Measurements from ENCODE around the gene ABCC8.

ABCC8 gene

GRCh38 chr11:17476317-17477083 lies at the start of gene ABCC8 (continued):
- TF ChIP-seq ZNF211 (tag by site-specific recombination; IDR thresholded peaks at IDR 0.05; ENCODE audit: low read depth) (no peak), ZNF133 (tag by site-specific recombination; IDR thresholded peaks at IDR 0.05) (no peak), ZNF677 (tag by site-specific recombination; IDR thresholded peaks at IDR 0.05) (no peak), ZBTB6 (tag by site-specific recombination; IDR thresholded peaks at IDR 0.05) (no peak), ZNF26 (tag by site-specific recombination; IDR thresholded peaks at IDR 0.05) (no peak), ZNF16 (tag by site-specific recombination; IDR thresholded peaks at IDR 0.05; ENCODE audit: low read depth) (no peak), KLF8 (tag by site-specific recombination; IDR thresholded peaks at IDR 0.05) (no peak), ZBTB26 (tag by site-specific recombination; optimal IDR thresholded peaks at IDR 0.05) (peak; percentile 89), AEBP2 (tag by site-specific recombination; IDR thresholded peaks at IDR 0.05; ENCODE audit: borderline replicate concordance) (no peak), ZNF426 (tag by site-specific recombination; IDR thresholded peaks at IDR 0.05) (no peak), ZIC2 (tag by site-specific recombination; IDR thresholded peaks at IDR 0.05) (no peak), KLF9 (tag by site-specific recombination; IDR thresholded peaks at IDR 0.05; ENCODE audit: low read depth) (no peak), ZNF148 (tag by site-specific recombination; IDR thresholded peaks at IDR 0.05; ENCODE audit: borderline replicate concordance) (no peak), GLIS2 (tag by site-specific recombination; IDR thresholded peaks at IDR 0.05) (peak; percentile 44; the same call in 1 of the 2 replicates), INSM2 (tag by site-specific recombination; IDR thresholded peaks at IDR 0.05) (no peak), ZNF510 (tag by site-specific recombination; IDR thresholded peaks at IDR 0.05; ENCODE audit: insufficient replicate concordance) (no peak), CTCF (tag by site-specific recombination; IDR thresholded peaks at IDR 0.05) (peak; percentile 29; the same call in 1 of the 2 replicates), ZNF174 (tag by site-specific recombination; IDR thresholded peaks at IDR 0.05) (no peak), ZNF146 (tag by site-specific recombination; IDR thresholded peaks at IDR 0.05) (no peak), ZNF626 (tag by site-specific recombination; IDR thresholded peaks at IDR 0.05) (no peak), ZNF423 (tag by site-specific recombination; IDR thresholded peaks at IDR 0.05) (no peak), ZNF114 (tag by site-specific recombination; IDR thresholded peaks at IDR 0.05) (no peak), OVOL3 (tag by site-specific recombination; IDR thresholded peaks at IDR 0.05) (no peak), SALL2 (tag by site-specific recombination; IDR thresholded peaks at IDR 0.05; ENCODE audit: borderline replicate concordance) (no peak), ZNF704 (tag by site-specific recombination; IDR thresholded peaks at IDR 0.05) (no peak), OSR2 (tag by site-specific recombination; IDR thresholded peaks at IDR 0.05) (no peak), ZNF629 (tag by site-specific recombination; IDR thresholded peaks at IDR 0.05) (no peak)
